SK-N-SH treated with all-trans-retinoic acid at 6 μM for 48 hours (cell line): ENCODE measurements around the gene IFT25.

ENCODE experiments used
- ATAC-seq: fragments of 200-7000 bp; cut with Tn5 transposase; 3 replicates; pipeline ENCODE4 v1.9.1; 2020; ENCODE audit warnings: mild to moderate bottlenecking, moderate library complexity
- ARNTL ChIP-seq: fragments of 450-650 bp; formaldehyde crosslinking; IDR thresholded peaks from 2 replicates; pipeline ENCODE4 v1.5.0; 2020; ENCODE audit warnings: low read depth, mild to moderate bottlenecking, moderate library complexity, borderline replicate concordance
- BACH2 ChIP-seq: fragments of 250-450 bp; sonication (Bioruptor Pico); IDR thresholded peaks from 2 replicates; pipeline ENCODE4 v1.9.0; 2021; ENCODE audit warnings: mild to moderate bottlenecking, borderline replicate concordance
- CSDC2 ChIP-seq: fragments of 250-450 bp; sonication (Bioruptor Pico); IDR thresholded peaks from 2 replicates; pipeline ENCODE4 v1.5.0; 2020; ENCODE audit warnings: mild to moderate bottlenecking, moderate library complexity
- ESRRG ChIP-seq: fragments of 250-450 bp; sonication (Bioruptor Pico); IDR thresholded peaks from 2 replicates; pipeline ENCODE4 v1.6.1; 2021; ENCODE audit warnings: mild to moderate bottlenecking
- GLIS3 ChIP-seq: fragments of 250-450 bp; sonication (Bioruptor Pico); IDR thresholded peaks from 2 replicates; pipeline ENCODE4 v1.5.0; 2020; ENCODE audit warnings: mild to moderate bottlenecking, moderate library complexity
- ISL1 ChIP-seq: fragments of 250-450 bp; sonication (Bioruptor Pico); IDR thresholded peaks from 2 replicates; pipeline ENCODE4 v2.1.2; 2022; ENCODE audit warnings: mild to moderate bottlenecking, moderate library complexity
- OSR1 ChIP-seq: fragments of 250-450 bp; sonication (Bioruptor Pico); IDR thresholded peaks from 2 replicates; pipeline ENCODE4 v1.8.0; 2022; ENCODE audit warnings: moderate library complexity, mild to moderate bottlenecking, inconsistent platforms
- RARB ChIP-seq: fragments of 250-450 bp; sonication (Bioruptor Pico); IDR thresholded peaks from 2 replicates; pipeline ENCODE4 v1.8.0; 2021; ENCODE audit warnings: mild to moderate bottlenecking, moderate library complexity
- SNAI2 ChIP-seq: fragments of 250-450 bp; sonication (Bioruptor Pico); IDR thresholded peaks from 2 replicates; pipeline ENCODE4 v1.5.0; 2020; ENCODE audit warnings: mild to moderate bottlenecking, moderate library complexity
- TCF4 ChIP-seq: fragments of 250-450 bp; sonication (Bioruptor Pico); IDR thresholded peaks from 2 replicates; pipeline ENCODE4 v1.8.0; 2021; ENCODE audit warnings: mild to moderate bottlenecking, moderate library complexity, borderline replicate concordance
- TOX ChIP-seq: fragments of 250-450 bp; sonication (Bioruptor Pico); IDR thresholded peaks from 2 replicates; pipeline ENCODE4 v1.8.0; 2021; ENCODE audit warnings: mild to moderate bottlenecking, moderate library complexity, borderline replicate concordance
- ZC3H10 ChIP-seq: fragments of 250-450 bp; sonication (Bioruptor Pico); IDR thresholded peaks from 2 replicates; pipeline ENCODE4 v1.5.1; 2021; ENCODE audit warnings: mild to moderate bottlenecking, moderate library complexity
- ZFP3 ChIP-seq: fragments of 250-450 bp; sonication (Bioruptor Pico); IDR thresholded peaks from 2 replicates; pipeline ENCODE4 v1.5.0; 2020; ENCODE audit warnings: mild to moderate bottlenecking, moderate library complexity
- ZFP30 ChIP-seq: fragments of 450-650 bp; formaldehyde crosslinking; IDR thresholded peaks from 2 replicates; pipeline ENCODE4 v1.5.0; 2022; ENCODE audit warnings: mild to moderate bottlenecking, moderate library complexity
- ZNF565 ChIP-seq: fragments of 450-650 bp; formaldehyde crosslinking; conservative IDR thresholded peaks from 2 replicates; pipeline ENCODE4 v1.5.0; 2020; ENCODE audit warnings: low read depth, mild to moderate bottlenecking, moderate library complexity
- ZNF70 ChIP-seq: fragments of 450-650 bp; formaldehyde crosslinking; IDR thresholded peaks from 2 replicates; pipeline ENCODE4 v1.5.0; 2020; ENCODE audit warnings: mild to moderate bottlenecking, moderate library complexity
- ZNF8 ChIP-seq: fragments of 450-650 bp; formaldehyde crosslinking; IDR thresholded peaks from 2 replicates; pipeline ENCODE4 v1.5.0; 2020; ENCODE audit warnings: mild to moderate bottlenecking, moderate library complexity
- TF ChIP-seq, protein P1 (sequence below): fragments of 250-450 bp; sonication (Bioruptor Pico); IDR thresholded peaks from 2 replicates; pipeline ENCODE4 v1.5.0; 2020; ENCODE audit warnings: mild to moderate bottlenecking, moderate library complexity
- TF ChIP-seq, protein P2 (sequence below): fragments of 250-450 bp; sonication (Bioruptor Pico); IDR thresholded peaks from 2 replicates; pipeline ENCODE4 v1.8.0; 2020; ENCODE audit warnings: mild to moderate bottlenecking, moderate library complexity, borderline replicate concordance
- TF ChIP-seq, protein P3 (sequence below): fragments of 250-450 bp; sonication (Bioruptor Pico); IDR thresholded peaks from 2 replicates; pipeline ENCODE4 v1.8.0; 2021; ENCODE audit warnings: low read depth, mild to moderate bottlenecking, moderate library complexity, borderline replicate concordance
- TF ChIP-seq, protein P4 (sequence below): fragments of 250-450 bp; sonication (Bioruptor Pico); IDR thresholded peaks from 2 replicates; pipeline ENCODE4 v1.5.1; 2021; ENCODE audit warnings: mild to moderate bottlenecking, moderate library complexity
- TF ChIP-seq, protein P5 (sequence below): fragments of 250-450 bp; sonication (Bioruptor Pico); IDR thresholded peaks from 2 replicates; pipeline ENCODE4 v1.5.1; 2020; ENCODE audit warnings: low read depth, mild to moderate bottlenecking, moderate library complexity

The IFT25 gene

DNA sequence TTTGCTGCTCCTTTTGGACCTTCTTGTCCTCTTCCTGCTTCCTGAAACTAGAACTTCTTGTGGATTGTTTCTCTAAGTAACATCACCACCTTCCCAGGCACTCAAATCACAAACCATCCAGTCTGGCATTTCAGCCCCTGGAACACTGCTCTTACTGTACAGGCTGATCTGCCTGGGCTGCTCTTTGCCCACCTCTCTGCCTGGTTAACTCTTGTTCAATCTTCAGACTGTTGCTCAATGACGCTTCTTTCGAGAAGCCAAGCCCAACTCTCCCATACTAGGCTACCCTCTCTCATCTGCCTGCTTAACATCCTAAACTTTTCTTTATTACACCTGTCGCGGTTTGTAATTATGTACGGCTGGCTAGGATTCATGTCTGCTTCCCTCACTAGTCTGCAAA is 50.9 kb downstream of the IFT25 start:
- no peak for TF ChIP-seq ZFP3 (CRISPR knock-in tag)
- TF ChIP-seq, protein P1, sequence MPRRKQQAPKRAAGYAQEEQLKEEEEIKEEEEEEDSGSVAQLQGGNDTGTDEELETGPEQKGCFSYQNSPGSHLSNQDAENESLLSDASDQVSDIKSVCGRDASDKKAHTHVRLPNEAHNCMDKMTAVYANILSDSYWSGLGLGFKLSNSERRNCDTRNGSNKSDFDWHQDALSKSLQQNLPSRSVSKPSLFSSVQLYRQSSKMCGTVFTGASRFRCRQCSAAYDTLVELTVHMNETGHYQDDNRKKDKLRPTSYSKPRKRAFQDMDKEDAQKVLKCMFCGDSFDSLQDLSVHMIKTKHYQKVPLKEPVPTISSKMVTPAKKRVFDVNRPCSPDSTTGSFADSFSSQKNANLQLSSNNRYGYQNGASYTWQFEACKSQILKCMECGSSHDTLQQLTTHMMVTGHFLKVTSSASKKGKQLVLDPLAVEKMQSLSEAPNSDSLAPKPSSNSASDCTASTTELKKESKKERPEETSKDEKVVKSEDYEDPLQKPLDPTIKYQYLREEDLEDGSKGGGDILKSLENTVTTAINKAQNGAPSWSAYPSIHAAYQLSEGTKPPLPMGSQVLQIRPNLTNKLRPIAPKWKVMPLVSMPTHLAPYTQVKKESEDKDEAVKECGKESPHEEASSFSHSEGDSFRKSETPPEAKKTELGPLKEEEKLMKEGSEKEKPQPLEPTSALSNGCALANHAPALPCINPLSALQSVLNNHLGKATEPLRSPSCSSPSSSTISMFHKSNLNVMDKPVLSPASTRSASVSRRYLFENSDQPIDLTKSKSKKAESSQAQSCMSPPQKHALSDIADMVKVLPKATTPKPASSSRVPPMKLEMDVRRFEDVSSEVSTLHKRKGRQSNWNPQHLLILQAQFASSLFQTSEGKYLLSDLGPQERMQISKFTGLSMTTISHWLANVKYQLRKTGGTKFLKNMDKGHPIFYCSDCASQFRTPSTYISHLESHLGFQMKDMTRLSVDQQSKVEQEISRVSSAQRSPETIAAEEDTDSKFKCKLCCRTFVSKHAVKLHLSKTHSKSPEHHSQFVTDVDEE, result no peak
- no peak for TF ChIP-seq RARB
- TF ChIP-seq, protein P2, sequence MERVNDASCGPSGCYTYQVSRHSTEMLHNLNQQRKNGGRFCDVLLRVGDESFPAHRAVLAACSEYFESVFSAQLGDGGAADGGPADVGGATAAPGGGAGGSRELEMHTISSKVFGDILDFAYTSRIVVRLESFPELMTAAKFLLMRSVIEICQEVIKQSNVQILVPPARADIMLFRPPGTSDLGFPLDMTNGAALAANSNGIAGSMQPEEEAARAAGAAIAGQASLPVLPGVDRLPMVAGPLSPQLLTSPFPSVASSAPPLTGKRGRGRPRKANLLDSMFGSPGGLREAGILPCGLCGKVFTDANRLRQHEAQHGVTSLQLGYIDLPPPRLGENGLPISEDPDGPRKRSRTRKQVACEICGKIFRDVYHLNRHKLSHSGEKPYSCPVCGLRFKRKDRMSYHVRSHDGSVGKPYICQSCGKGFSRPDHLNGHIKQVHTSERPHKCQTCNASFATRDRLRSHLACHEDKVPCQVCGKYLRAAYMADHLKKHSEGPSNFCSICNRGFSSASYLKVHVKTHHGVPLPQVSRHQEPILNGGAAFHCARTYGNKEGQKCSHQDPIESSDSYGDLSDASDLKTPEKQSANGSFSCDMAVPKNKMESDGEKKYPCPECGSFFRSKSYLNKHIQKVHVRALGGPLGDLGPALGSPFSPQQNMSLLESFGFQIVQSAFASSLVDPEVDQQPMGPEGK (CRISPR knock-in tag), result no peak
- no peak for TF ChIP-seq ZFP30 (CRISPR knock-in tag)
- no peak for TF ChIP-seq ZNF565 (CRISPR knock-in tag)
- TF ChIP-seq, protein P3, sequence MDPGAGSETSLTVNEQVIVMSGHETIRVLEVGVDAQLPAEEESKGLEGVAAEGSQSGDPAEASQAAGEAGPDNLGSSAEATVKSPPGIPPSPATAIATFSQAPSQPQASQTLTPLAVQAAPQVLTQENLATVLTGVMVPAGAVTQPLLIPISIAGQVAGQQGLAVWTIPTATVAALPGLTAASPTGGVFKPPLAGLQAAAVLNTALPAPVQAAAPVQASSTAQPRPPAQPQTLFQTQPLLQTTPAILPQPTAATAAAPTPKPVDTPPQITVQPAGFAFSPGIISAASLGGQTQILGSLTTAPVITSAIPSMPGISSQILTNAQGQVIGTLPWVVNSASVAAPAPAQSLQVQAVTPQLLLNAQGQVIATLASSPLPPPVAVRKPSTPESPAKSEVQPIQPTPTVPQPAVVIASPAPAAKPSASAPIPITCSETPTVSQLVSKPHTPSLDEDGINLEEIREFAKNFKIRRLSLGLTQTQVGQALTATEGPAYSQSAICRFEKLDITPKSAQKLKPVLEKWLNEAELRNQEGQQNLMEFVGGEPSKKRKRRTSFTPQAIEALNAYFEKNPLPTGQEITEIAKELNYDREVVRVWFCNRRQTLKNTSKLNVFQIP (CRISPR knock-in tag), result no peak
- TF ChIP-seq ZNF70, result no peak

DNA sequence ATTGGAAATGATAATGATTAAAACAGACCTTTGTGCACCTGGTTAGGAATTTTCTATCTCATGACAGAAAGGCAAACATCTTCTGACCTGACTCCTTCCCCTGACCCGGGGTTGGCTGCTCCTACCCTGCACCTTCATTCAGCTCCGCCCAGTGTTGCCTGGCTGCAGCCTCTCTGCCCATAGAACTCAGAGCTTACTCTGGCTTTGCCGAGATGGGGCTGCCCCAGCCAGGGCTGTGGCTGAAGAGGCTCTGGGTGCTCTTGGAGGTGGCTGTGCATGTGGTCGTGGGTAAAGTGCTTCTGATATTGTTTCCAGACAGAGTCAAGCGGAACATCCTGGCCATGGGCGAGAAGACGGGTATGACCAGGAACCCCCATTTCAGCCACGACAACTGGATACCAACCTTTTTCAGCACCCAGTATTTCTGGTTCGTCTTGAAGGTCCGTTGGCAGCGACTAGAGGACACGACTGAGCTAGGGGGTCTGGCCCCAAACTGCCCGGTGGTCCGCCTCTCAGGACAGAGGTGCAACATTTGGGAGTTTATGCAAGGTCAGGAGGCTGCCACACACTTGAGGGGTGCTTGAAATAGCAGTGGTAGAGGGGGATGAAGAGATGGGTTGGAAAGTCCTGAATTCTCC is 51.4 kb downstream of the IFT25 start, which contains the start of gene DIO1:
Gene DIO1, plus strand, starts transcription at position 189 of the 638 bp plus-strand sequence. Its CDS starts 24 bp downstream, at position 213.
- ATAC-seq, result no peak
- TF ChIP-seq, protein P2 (CRISPR knock-in tag), result no peak
- TF ChIP-seq, protein P3 (CRISPR knock-in tag), result no peak
- TF ChIP-seq ZC3H10 (CRISPR knock-in tag), result no peak
- no peak for TF ChIP-seq ZFP3 (CRISPR knock-in tag)
- no peak for TF ChIP-seq OSR1 (CRISPR knock-in tag)
- TF ChIP-seq, protein P4, sequence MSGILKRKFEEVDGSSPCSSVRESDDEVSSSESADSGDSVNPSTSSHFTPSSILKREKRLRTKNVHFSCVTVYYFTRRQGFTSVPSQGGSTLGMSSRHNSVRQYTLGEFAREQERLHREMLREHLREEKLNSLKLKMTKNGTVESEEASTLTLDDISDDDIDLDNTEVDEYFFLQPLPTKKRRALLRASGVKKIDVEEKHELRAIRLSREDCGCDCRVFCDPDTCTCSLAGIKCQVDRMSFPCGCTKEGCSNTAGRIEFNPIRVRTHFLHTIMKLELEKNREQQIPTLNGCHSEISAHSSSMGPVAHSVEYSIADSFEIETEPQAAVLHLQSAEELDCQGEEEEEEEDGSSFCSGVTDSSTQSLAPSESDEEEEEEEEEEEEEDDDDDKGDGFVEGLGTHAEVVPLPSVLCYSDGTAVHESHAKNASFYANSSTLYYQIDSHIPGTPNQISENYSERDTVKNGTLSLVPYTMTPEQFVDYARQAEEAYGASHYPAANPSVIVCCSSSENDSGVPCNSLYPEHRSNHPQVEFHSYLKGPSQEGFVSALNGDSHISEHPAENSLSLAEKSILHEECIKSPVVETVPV (CRISPR knock-in tag), result no peak
- no peak for TF ChIP-seq ZNF8
- no peak for TF ChIP-seq SNAI2 (CRISPR knock-in tag)
- no peak for TF ChIP-seq ARNTL (CRISPR knock-in tag)
- TF ChIP-seq CSDC2 (CRISPR knock-in tag), result no peak
- TF ChIP-seq RARB, result no peak

More for the DNA sequence above, 50.9 kb downstream of the IFT25 start:
- ATAC-seq, result no peak

DNA sequence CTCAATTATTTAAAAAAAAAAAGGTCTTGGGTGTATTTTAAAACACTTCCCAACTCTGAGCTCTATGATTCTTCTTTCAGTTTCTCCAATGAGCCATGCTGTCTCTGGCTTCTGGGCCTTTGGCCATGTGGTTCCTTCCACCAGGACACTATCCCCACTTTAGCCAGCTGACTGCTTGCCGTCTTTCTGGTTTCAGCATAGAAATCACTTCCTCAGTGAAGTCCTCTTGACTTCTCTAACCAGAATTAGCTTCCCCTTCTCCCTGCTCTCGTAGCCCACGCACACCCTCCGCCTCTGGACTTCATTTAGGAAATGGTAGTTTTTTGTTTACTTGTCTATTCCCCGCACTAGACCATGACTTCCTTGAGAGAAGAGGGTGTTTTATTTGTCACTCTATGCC is 52.6 kb downstream of the IFT25 start:
- ATAC-seq, result no peak
- TF ChIP-seq SNAI2 (CRISPR knock-in tag) (no peak), ZFP30 (CRISPR knock-in tag) (no peak), TCF4 (CRISPR knock-in tag) (no peak), ZFP3 (CRISPR knock-in tag) (no peak), TOX (CRISPR knock-in tag) (no peak), ARNTL (CRISPR knock-in tag) (no peak), ZC3H10 (CRISPR knock-in tag) (no peak), CSDC2 (CRISPR knock-in tag) (no peak), ESRRG (CRISPR knock-in tag) (no peak), ISL1 (CRISPR knock-in tag) (no peak), GLIS3 (CRISPR knock-in tag) (no peak), ZNF8 (no peak), BACH2 (CRISPR knock-in tag) (no peak)
- TF ChIP-seq, protein P2 (CRISPR knock-in tag), result no peak
- TF ChIP-seq, protein P5, sequence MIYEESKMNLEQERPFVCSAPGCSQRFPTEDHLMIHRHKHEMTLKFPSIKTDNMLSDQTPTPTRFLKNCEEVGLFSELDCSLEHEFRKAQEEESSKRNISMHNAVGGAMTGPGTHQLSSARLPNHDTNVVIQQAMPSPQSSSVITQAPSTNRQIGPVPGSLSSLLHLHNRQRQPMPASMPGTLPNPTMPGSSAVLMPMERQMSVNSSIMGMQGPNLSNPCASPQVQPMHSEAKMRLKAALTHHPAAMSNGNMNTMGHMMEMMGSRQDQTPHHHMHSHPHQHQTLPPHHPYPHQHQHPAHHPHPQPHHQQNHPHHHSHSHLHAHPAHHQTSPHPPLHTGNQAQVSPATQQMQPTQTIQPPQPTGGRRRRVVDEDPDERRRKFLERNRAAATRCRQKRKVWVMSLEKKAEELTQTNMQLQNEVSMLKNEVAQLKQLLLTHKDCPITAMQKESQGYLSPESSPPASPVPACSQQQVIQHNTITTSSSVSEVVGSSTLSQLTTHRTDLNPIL (CRISPR knock-in tag), result no peak
